Suprapubic skin (tissue), 4 donors: ENCODE results near the gene IFT20. TPM values are rescaled to one million over a fixed set of nuclear protein-coding genes. Genes with fewer than 3 reads are reported as not detected.

Experiments
- DNase-seq, 2 donors: peaks; one replicate each; pipeline ENCODE4 v3.0.0-alpha.2; 2019; ENCODE audit warnings: low spot score in 2 of 2
- H3K27ac ChIP-seq: fragments of 200-600 bp; sonication (generic); one replicate; pipeline ENCODE4 v1.5.1; 2019
- H3K27me3 ChIP-seq: fragments of 200-600 bp; sonication (generic); one replicate; pipeline ENCODE4 v1.5.1; 2019
- H3K36me3 ChIP-seq: fragments of 200-600 bp; sonication (generic); one replicate; pipeline ENCODE4 v1.5.1; 2019
- H3K4me1 ChIP-seq: fragments of 200-600 bp; sonication (generic); one replicate; pipeline ENCODE4 v1.5.1; 2019
- H3K4me3 ChIP-seq: fragments of 200-600 bp; sonication (generic); one replicate; pipeline ENCODE4 v1.5.1; 2019; ENCODE audit warnings: mild to moderate bottlenecking
- H3K9me3 ChIP-seq: fragments of 200-600 bp; sonication (generic); one replicate; pipeline ENCODE4 v1.5.1; 2019
- CTCF ChIP-seq, 2 donors: fragments of 200-600 bp in 1 of 2; fragments of 450-650 bp in 1 of 2; sonication (generic) in 1 of 2; IDR thresholded peaks; one replicate each; pipeline ENCODE4 v1.5.1; 2016 to 2019; ENCODE audit warnings: antibody characterized with exemption in 2 of 2, mild to moderate bottlenecking in 1 of 2, moderate library complexity in 1 of 2
- EP300 ChIP-seq: sonication (generic); formaldehyde crosslinking; IDR thresholded peaks from one replicate; pipeline ENCODE4 v1.6.1; 2017; ENCODE audit warnings: antibody characterized with exemption
- POLR2A ChIP-seq, 2 donors: fragments of 450-650 bp; IDR thresholded peaks; one replicate each; pipeline ENCODE4 v1.6.1; 2017; ENCODE audit warnings: antibody characterized with exemption in 2 of 2, mild to moderate bottlenecking in 2 of 2, moderate library complexity in 2 of 2
- POLR2AphosphoS5 ChIP-seq, 3 donors: sonication (generic); formaldehyde crosslinking; IDR thresholded peaks; one replicate each; pipeline ENCODE4 v1.6.1; 2017; ENCODE audit warnings: antibody characterized with exemption in 3 of 3
- WGBS: methylation state at CpG from one replicate; pipeline ENCODE4 v1.1.5; 2018; 5-methylcytosine and 5-hydroxymethylcytosine counted together
- total RNA-seq, 4 donors: library from RNA; depleted of rRNA; stranded (reverse); fragments of >200 nt; gene quantifications; one replicate each; pipeline ENCODE4 v1.1.0, GENCODE V29; 2016

Gene IFT20
- total RNA-seq, 4 donors from 2014 or later, result 31.5 to 52.1 (median 32.9) TPM

GRCh38 chr17:28363186-28363585 is 27.9 kb upstream of the IFT20 start:
- Histone ChIP-seq H3K36me3 (peaks cover 60% of the 10 kb centered on the region), H3K9me3 (no peaks in the 10 kb centered on the region), H3K4me3 (no peak overlapping the region), H3K4me1 (peaks cover 4% of the 10 kb centered on the region), H3K27ac (no peak overlapping the region), H3K27me3 (no peaks in the 10 kb centered on the region)
- DNase-seq, result no peak
- 88% methylated on average over 5 of the region's 5 CpGs for WGBS
- TF ChIP-seq POLR2A (IDR thresholded peaks at IDR 0.05) (no peak), POLR2AphosphoS5 (IDR thresholded peaks at IDR 0.05) (no peak), EP300 (no peak), CTCF (IDR thresholded peaks at IDR 0.05) (no peak)

GRCh38 chr17:28357901-28358197 is 22.6 kb upstream of the IFT20 start:
- Histone ChIP-seq H3K27ac (peak overlapping the region; percentile 87), H3K27me3 (no peaks in the 10 kb centered on the region), H3K4me3 (peak overlapping the region; percentile 89), H3K36me3 (peaks cover 61% of the 10 kb centered on the region), H3K9me3 (no peaks in the 10 kb centered on the region), H3K4me1 (peaks cover 23% of the 10 kb centered on the region)
- WGBS, result 6% methylated on average over 4 of the region's 4 CpGs
- no peak for DNase-seq
- TF ChIP-seq POLR2A (IDR thresholded peaks at IDR 0.05), result no peak
- no peak for TF ChIP-seq CTCF (IDR thresholded peaks at IDR 0.05)
- TF ChIP-seq EP300, result no peak
- TF ChIP-seq POLR2AphosphoS5 (IDR thresholded peaks at IDR 0.05), result no peak

GRCh38 chr17:28357061-28357900 is 22.0 kb upstream of the IFT20 start, which contains the start of gene POLDIP2:
POLDIP2 (minus strand) TSS chr17:28357527; CDS start chr17:28357448, 79 bp downstream.
- Histone ChIP-seq H3K27me3 (no peaks in the 10 kb centered on the region), H3K4me1 (peaks cover 23% of the 10 kb centered on the region), H3K27ac (peak within 1 kb of the TSS; percentile 87), H3K36me3 (peaks cover 61% of the 10 kb centered on the region), H3K4me3 (peak within 1 kb of the TSS; percentile 89), H3K9me3 (no peaks in the 10 kb centered on the region)
- peak; percentile 72 to 94 for TF ChIP-seq POLR2A (IDR thresholded peaks at IDR 0.05)
- TF ChIP-seq EP300, result no peak
- peak in 2 of 3 donors; percentile 84 to 93 for TF ChIP-seq POLR2AphosphoS5 (IDR thresholded peaks at IDR 0.05)
- peak; percentile 96 to 97 for DNase-seq
- 0% methylated on average over 15 of the region's 80 CpGs for WGBS

- DNase-seq, result no peak
- H3K27ac ChIP-seq, result no peak overlapping the region
- peaks cover 99% of the 10 kb centered on the region for H3K36me3 ChIP-seq
- H3K9me3 ChIP-seq, result no peaks in the 10 kb centered on the region
- H3K4me3 ChIP-seq, result no peak overlapping the region
- H3K4me1 ChIP-seq, result peaks cover 11% of the 10 kb centered on the region
- no peaks in the 10 kb centered on the region for H3K27me3 ChIP-seq
- WGBS, result 87% methylated on average over 7 of the region's 7 CpGs
- no peak for TF ChIP-seq POLR2A (IDR thresholded peaks at IDR 0.05)
- TF ChIP-seq CTCF (IDR thresholded peaks at IDR 0.05), result no peak
Measured at GRCh38 chr17:28350271-28350670, 15.0 kb upstream of the IFT20 start.

- Histone ChIP-seq H3K4me1 (peaks cover 11% of the 10 kb centered on the region), H3K27ac (no peak overlapping the region), H3K27me3 (no peaks in the 10 kb centered on the region), H3K4me3 (no peak overlapping the region), H3K9me3 (no peaks in the 10 kb centered on the region), H3K36me3 (peaks cover 99% of the 10 kb centered on the region)
- no peak for DNase-seq
- TF ChIP-seq POLR2AphosphoS5 (IDR thresholded peaks at IDR 0.05), result no peak
- no peak for TF ChIP-seq CTCF (IDR thresholded peaks at IDR 0.05)
- TF ChIP-seq POLR2A (IDR thresholded peaks at IDR 0.05), result no peak
- no peak for TF ChIP-seq EP300
- 40% methylated on average over 2 of the region's 3 CpGs for WGBS
Measured at GRCh38 chr17:28348979-28349378, 13.7 kb upstream of the IFT20 start.
